IPS-20b (cell line): ENCODE measurements around the gene ASTN2.

Experiments used
- H3K27ac ChIP-seq: one replicate; pipeline ENCODE4 v1.5.1; 2013; ENCODE audit warnings: low read length
- H3K27me3 ChIP-seq: 2 replicates; pipeline ENCODE4 v1.6.1; 2013; ENCODE audit warnings: mild to moderate bottlenecking, low read length, inconsistent platforms; ENCODE audit not compliant: insufficient read depth
- H3K36me3 ChIP-seq: 2 replicates; pipeline ENCODE4 v1.6.1; 2013; ENCODE audit warnings: low read depth, mild to moderate bottlenecking, inconsistent platforms, low read length, moderate library complexity; ENCODE audit not compliant: insufficient read depth
- H3K4me1 ChIP-seq: 2 replicates; pipeline ENCODE4 v1.6.1; 2013; ENCODE audit warnings: mild to moderate bottlenecking, control low read depth, inconsistent platforms, low read length, moderate library complexity; ENCODE audit not compliant: insufficient read depth
- H3K4me3 ChIP-seq: 2 replicates; pipeline ENCODE4 v1.5.1; 2013; ENCODE audit warnings: mild to moderate bottlenecking, low read length, inconsistent platforms
- H3K9ac ChIP-seq: 2 replicates; pipeline ENCODE4 v1.6.1; 2013; ENCODE audit warnings: low read depth, mild to moderate bottlenecking, inconsistent platforms, low read length, moderate library complexity
- H3K9me3 ChIP-seq: 2 replicates; pipeline ENCODE4 v1.6.1; 2013; ENCODE audit warnings: mild to moderate bottlenecking, low read depth, low read length, inconsistent platforms; ENCODE audit not compliant: insufficient read depth

Gene ASTN2

GRCh38 chr9:117122953-117123352 is 291.9 kb downstream of the ASTN2 start:
- Histone ChIP-seq H3K36me3 (no peaks in the 10 kb centered on the region), H3K4me3 (no peak overlapping the region), H3K27ac (no peak overlapping the region), H3K9ac (no peak overlapping the region), H3K4me1 (no peaks in the 10 kb centered on the region), H3K27me3 (no peaks in the 10 kb centered on the region), H3K9me3 (no peaks in the 10 kb centered on the region)

DNA sequence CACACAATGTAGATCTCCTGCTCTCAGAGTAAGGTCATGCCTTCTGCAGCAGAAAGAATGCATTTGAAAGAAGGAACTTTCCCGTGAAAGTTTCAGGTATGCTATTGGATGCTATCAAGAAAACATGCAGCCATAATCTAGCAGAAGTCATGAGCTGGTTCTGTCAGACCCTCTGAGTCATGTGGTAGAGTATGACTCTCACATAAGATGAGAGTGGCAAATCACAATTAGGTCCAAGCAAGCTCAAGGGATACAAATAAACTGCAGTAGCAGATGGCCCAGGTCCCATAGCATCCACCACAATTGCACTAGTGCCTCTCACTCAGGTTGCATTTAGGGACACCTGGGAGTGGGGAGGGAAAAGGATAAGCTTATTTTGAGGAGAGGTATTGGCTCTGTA is 292.8 kb downstream of the ASTN2 start:
- H3K27me3 ChIP-seq: no peaks in the 10 kb centered on the region
- H3K9ac ChIP-seq: no peak overlapping the region
- no peaks in the 10 kb centered on the region for H3K36me3 ChIP-seq
- no peak overlapping the region for H3K4me3 ChIP-seq
- H3K4me1 ChIP-seq: no peaks in the 10 kb centered on the region
- H3K9me3 ChIP-seq: no peaks in the 10 kb centered on the region
- H3K27ac ChIP-seq: no peak overlapping the region

GRCh38 chr9:117121316-117121715 is 293.5 kb downstream of the ASTN2 start:
- no peaks in the 10 kb centered on the region for H3K27me3 ChIP-seq
- no peak overlapping the region for H3K27ac ChIP-seq
- H3K9me3 ChIP-seq: no peaks in the 10 kb centered on the region

GRCh38 chr9:117120061-117120460 is 294.8 kb downstream of the ASTN2 start:
- no peak overlapping the region for H3K27ac ChIP-seq
- no peaks in the 10 kb centered on the region for H3K4me1 ChIP-seq
- no peak overlapping the region for H3K9ac ChIP-seq
- H3K4me3 ChIP-seq: no peak overlapping the region
- H3K9me3 ChIP-seq: no peaks in the 10 kb centered on the region
- no peaks in the 10 kb centered on the region for H3K27me3 ChIP-seq
- H3K36me3 ChIP-seq: no peaks in the 10 kb centered on the region

More at GRCh38 chr9:117121316-117121715, 293.5 kb downstream of the ASTN2 start:
- Histone ChIP-seq H3K36me3 (no peaks in the 10 kb centered on the region), H3K9ac (no peak overlapping the region), H3K4me1 (no peaks in the 10 kb centered on the region), H3K4me3 (no peak overlapping the region)

DNA sequence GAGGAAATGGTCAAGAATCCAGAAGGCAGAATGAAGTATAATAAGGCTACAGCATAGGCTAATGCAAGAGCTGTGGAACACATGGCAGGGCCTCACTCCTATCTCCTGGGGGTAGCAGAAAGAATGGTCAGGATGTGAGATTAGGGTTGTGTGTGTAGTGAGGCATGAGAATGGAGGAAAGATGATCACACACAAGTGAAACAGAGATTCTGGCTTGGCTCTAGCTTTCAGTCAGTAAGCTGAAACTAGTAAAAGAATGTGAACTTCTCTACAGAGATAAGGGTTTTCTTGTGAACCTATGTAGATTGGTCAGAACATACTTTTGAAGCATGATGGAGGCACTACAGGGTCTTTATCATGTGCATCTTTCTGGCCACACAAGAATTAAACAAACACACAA is 298.8 kb downstream of the ASTN2 start:
- no peak overlapping the region for H3K27ac ChIP-seq
- H3K9me3 ChIP-seq: no peaks in the 10 kb centered on the region
- no peak overlapping the region for H3K9ac ChIP-seq
- H3K36me3 ChIP-seq: no peaks in the 10 kb centered on the region
- H3K4me1 ChIP-seq: no peaks in the 10 kb centered on the region
- H3K4me3 ChIP-seq: no peak overlapping the region
- no peaks in the 10 kb centered on the region for H3K27me3 ChIP-seq

- Histone ChIP-seq H3K27me3 (no peaks in the 10 kb centered on the region), H3K4me3 (no peak overlapping the region), H3K36me3 (no peaks in the 10 kb centered on the region), H3K9me3 (no peaks in the 10 kb centered on the region), H3K4me1 (no peaks in the 10 kb centered on the region), H3K27ac (no peak overlapping the region), H3K9ac (no peak overlapping the region)
These were observed 300.1 kb downstream of the ASTN2 start for GRCh38 chr9:117114768-117115167.

DNA sequence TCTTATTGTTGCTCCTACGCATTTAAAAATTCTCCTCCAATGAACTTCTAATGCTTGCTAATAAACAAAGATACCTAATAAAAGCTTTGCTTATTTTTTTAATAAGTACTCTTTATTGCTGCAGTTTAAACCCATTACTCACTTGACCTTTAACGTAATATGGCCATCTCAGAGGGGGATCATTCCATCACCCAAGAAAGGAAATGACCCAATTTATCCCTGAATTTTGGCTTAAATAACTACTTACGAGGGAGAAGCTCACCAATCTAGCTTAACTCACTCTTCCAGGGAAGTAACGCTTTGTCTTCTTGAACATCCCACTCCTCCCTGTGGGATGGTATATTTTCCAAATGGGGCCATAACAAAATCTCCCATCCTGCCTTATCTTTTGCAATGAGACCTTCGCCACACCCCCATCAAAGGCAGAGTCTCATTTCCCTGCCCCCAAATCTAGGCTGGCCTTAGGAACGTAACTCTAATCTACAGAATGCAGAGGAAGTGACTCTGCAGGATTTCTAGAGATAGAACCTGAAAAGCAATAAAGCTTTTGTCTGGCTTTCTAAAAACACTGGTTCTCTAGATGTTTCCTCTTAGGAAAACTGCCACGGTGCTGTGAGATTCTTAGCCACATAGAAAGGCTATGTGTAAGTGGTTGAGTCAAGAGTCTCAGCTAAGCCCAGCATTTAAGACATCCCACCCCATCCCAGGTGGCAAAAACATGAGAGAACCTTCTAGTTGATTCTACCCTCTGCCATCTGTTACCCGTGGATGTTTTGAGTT is 310.0 kb downstream of the ASTN2 start:
- no peaks in the 10 kb centered on the region for H3K9me3 ChIP-seq
- H3K9ac ChIP-seq: no peak overlapping the region
- no peak overlapping the region for H3K27ac ChIP-seq
- peaks cover 3% of the 10 kb centered on the region; the same call in 1 of the 2 replicates for H3K4me1 ChIP-seq
- no peak overlapping the region for H3K4me3 ChIP-seq
- no peaks in the 10 kb centered on the region for H3K36me3 ChIP-seq
- no peaks in the 10 kb centered on the region for H3K27me3 ChIP-seq

DNA sequence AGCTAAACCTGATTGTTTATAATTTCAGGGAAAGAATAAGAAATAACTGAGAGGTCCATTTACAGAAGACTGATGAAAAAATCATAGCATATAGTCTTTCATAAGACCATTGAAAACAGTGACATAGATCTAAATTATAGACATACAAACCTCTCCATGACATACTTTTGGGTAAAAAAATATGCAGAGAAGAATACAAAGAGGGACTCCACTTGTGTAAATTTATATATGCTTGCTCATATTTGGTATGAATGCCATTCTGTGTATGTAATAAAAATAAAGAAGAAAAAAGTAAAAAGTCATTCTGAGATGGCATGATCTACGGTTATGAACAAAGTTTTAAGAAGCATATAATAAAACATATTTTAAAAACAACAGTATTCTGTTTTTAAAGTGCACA is 310.7 kb downstream of the ASTN2 start:
- Histone ChIP-seq H3K9me3 (no peaks in the 10 kb centered on the region), H3K4me3 (no peak overlapping the region), H3K36me3 (no peaks in the 10 kb centered on the region), H3K27ac (no peak overlapping the region), H3K4me1 (peaks cover 3% of the 10 kb centered on the region; the same call in 1 of the 2 replicates), H3K27me3 (no peaks in the 10 kb centered on the region), H3K9ac (no peak overlapping the region)

GRCh38 chr9:117103438-117104110 is 311.3 kb downstream of the ASTN2 start:
- no peaks in the 10 kb centered on the region for H3K9me3 ChIP-seq
- no peak overlapping the region for H3K4me3 ChIP-seq
- no peaks in the 10 kb centered on the region for H3K27me3 ChIP-seq
- no peaks in the 10 kb centered on the region for H3K36me3 ChIP-seq
- no peak overlapping the region for H3K9ac ChIP-seq
- H3K27ac ChIP-seq: no peak overlapping the region
- H3K4me1 ChIP-seq: peaks cover 3% of the 10 kb centered on the region; the same call in 1 of the 2 replicates

DNA sequence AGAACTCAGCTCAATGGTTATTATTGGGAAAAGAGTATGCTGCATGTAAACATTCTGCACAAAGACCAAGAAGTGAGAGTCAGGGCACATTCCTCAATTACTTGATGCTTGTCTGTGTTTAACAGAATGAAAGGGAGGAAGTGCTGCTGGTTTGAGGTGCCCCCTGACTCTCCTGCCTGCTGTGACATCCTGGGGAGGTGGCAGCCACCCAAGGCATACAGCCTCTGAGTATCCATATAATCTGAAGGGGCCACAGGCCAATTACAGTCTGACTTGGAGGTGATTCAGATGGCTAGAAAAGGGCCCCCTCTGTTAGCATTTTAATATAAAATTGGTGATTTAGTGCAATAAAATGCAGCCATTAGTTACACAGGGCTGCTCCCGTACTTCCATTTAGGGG is 313.8 kb downstream of the ASTN2 start:
- Histone ChIP-seq H3K4me1 (peaks cover 3% of the 10 kb centered on the region; the same call in 1 of the 2 replicates), H3K9me3 (no peaks in the 10 kb centered on the region), H3K27ac (no peak overlapping the region), H3K27me3 (no peaks in the 10 kb centered on the region), H3K36me3 (no peaks in the 10 kb centered on the region), H3K9ac (no peak overlapping the region), H3K4me3 (no peak overlapping the region)

GRCh38 chr9:117098331-117098730 is 316.5 kb downstream of the ASTN2 start:
- H3K4me3 ChIP-seq: no peak overlapping the region
- no peak overlapping the region for H3K27ac ChIP-seq
- H3K9ac ChIP-seq: no peak overlapping the region
- H3K36me3 ChIP-seq: no peaks in the 10 kb centered on the region
- no peaks in the 10 kb centered on the region for H3K9me3 ChIP-seq
- H3K4me1 ChIP-seq: peaks cover 5% of the 10 kb centered on the region; the same call in 1 of the 2 replicates
- H3K27me3 ChIP-seq: no peaks in the 10 kb centered on the region

DNA sequence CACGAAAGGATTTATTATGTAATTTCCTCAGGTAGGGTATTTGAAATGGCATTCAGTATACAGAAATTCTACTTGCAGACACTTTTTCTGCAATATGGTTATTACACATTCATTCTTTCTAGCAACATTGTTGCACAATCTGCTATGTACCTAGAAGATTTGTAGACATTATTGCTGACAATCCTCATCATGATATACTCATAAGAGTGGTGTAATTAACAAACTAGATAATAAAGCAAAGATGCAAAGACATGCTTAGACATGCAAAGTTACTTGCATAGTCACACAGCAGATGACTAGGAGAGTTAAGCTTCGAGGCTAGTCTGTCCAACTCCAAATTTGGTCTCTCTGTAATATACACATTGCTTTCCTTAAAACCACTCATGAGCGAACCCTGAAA is 317.1 kb downstream of the ASTN2 start:
- no peak overlapping the region for H3K4me3 ChIP-seq
- H3K9ac ChIP-seq: no peak overlapping the region
- no peaks in the 10 kb centered on the region for H3K27me3 ChIP-seq
- no peak overlapping the region for H3K27ac ChIP-seq
- peaks cover 7% of the 10 kb centered on the region for H3K4me1 ChIP-seq
- H3K9me3 ChIP-seq: no peaks in the 10 kb centered on the region
- H3K36me3 ChIP-seq: no peaks in the 10 kb centered on the region
